HG02759 (cell line): ENCODE data around the gene STYX.
"Not testable (repeated sequence)": the region's sequence is repeated elsewhere in the genome, so short reads cannot be mapped to it uniquely, and the experiment has no call there.

ENCODE experiments used
- ATAC-seq: cut with Tn5 transposase; IDR thresholded peaks from one replicate; pipeline ENCODE4 v1.9.1; 2021; ENCODE audit warnings: mild to moderate bottlenecking, moderate library complexity; ENCODE audit not compliant: unreplicated experiment

STYX gene

GRCh38 chr14:52723514-52724359 is 6.2 kb upstream of the STYX start:
- no peak for ATAC-seq

GRCh38 chr14:52724360-52724644 is 5.7 kb upstream of the STYX start:
- ATAC-seq: no peak

- ATAC-seq: not testable (repeated sequence)
Measured at GRCh38 chr14:52727509-52727908, 2.5 kb upstream of the STYX start.

- not testable (repeated sequence) for ATAC-seq
Measured at GRCh38 chr14:52729035-52729434, 931 bp upstream of the STYX start.

- no peak for ATAC-seq
Measured at GRCh38 chr14:52729585-52729924, 411 bp upstream of the STYX start.

GRCh38 chr14:52730709-52731111 is 744 bp downstream of the STYX start:
- ATAC-seq: no peak

GRCh38 chr14:52733824-52734223 is 3.9 kb downstream of the STYX start:
- ATAC-seq: no peak

- no peak for ATAC-seq
Measured at GRCh38 chr14:52735921-52736489, 6.0 kb downstream of the STYX start.

GRCh38 chr14:52738409-52738808 is 8.4 kb downstream of the STYX start:
- no peak for ATAC-seq

GRCh38 chr14:52740751-52741150 is 10.8 kb downstream of the STYX start:
- no peak for ATAC-seq

- ATAC-seq: peak; percentile 15
Measured at GRCh38 chr14:52741865-52742264, 11.9 kb downstream of the STYX start.

GRCh38 chr14:52748647-52749292 is 18.8 kb downstream of the STYX start:
- ATAC-seq: no peak

- no peak for ATAC-seq
Measured at GRCh38 chr14:52755607-52756316, 25.8 kb downstream of the STYX start.

- no peak for ATAC-seq
Measured at GRCh38 chr14:52759145-52759544, 29.2 kb downstream of the STYX start.

- not testable (repeated sequence) for ATAC-seq
Measured at GRCh38 chr14:52762923-52763322, 33.0 kb downstream of the STYX start.

GRCh38 chr14:52767058-52767833 is 37.3 kb downstream of the STYX start:
- no peak for ATAC-seq

GRCh38 chr14:52769887-52770286 is 39.9 kb downstream of the STYX start:
- no peak for ATAC-seq

GRCh38 chr14:52776816-52777215 is 46.9 kb downstream of the STYX start:
- no peak for ATAC-seq

GRCh38 chr14:52778702-52779101 is 48.7 kb downstream of the STYX start:
- no peak for ATAC-seq

- ATAC-seq: no peak
Measured at GRCh38 chr14:52780893-52781292, 50.9 kb downstream of the STYX start.

- no peak for ATAC-seq
Measured at GRCh38 chr14:52781629-52782028, 51.7 kb downstream of the STYX start.
